NOMO-1 treated with DMSO at 0.1 percent for 48 hours (cell line): ENCODE measurements around the gene RTTN.

Source experiments
- DNase-seq: peaks from one replicate; lab custom pipeline; 2025; ENCODE audit not compliant: unreplicated experiment; lab: John Stamatoyannopoulos, UW

The RTTN gene

DNA sequence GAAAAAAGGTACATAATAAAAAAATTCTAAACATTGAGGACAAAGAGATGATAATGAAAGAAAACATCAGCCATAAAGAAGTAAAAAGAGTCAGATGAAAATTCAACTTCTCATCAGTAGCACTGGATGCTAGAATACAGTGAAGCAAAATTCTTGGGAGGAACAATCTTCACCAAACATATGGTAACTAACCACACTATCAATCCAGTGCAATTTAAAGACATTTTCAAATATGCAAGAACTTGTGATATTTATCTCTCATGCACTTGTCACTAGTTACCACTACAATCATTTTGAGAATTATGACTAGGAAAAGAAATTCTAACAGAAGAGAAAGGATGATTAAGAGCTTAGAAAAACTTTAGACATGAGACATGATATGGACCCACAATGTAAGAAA is 127.4 kb downstream of the RTTN start:
- DNase-seq = no peak

DNA sequence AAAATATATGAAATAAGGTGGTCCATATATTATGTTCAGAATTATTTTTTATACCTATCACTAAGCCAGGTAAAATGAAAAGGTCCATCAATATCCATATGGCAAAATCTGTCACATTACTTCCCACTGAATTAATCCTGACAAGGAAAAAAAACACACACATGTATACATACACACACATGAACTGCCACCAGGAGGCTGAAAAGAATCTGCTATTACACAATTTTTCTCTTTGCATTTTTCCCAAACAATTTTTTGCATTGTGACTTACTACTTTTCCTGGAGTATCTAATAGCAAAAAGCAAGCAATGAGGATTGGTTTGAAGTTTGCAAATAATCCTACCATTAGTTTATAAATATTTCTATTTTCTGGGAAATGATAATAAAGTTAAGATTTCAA is 129.6 kb downstream of the RTTN start:
- DNase-seq = no peak

DNA sequence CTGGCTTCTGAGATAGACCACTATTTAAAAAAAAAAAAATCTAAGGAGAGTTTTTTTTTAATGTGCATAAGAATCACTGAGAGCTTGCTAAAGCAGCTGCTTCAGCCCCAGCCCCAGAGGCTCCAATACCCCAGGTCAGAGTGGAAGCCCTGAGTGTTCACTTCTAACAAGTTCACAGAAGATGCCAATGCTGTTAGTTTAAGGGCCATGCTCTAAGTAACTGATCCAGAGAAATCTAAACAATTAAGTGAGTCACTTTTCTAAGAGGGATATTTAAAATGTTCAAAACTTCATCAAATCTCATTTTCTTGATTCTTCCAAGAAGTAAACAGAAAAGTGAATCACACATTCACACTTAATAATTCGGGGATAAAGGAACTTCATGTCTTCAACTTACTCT is 131.4 kb downstream of the RTTN start:
- no peak for DNase-seq

DNA sequence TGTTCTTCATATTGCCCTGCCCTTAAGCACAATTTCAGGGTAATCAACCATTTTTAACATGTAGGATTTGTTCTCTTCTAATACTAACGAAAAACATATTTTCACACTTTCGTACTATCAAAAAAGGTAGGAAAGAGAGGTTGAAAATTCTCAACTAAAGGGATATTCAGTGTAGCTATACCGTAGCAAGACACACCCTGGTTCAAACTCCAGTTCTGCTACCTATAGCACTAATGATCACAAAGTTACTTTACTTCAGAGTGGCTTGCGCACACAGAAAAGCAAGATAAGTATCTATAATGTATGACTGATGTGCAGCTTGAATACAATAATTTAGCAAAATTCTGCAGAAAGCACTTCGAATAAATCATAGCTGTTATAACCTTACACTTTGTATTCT is 132.1 kb downstream of the RTTN start:
- DNase-seq = no peak

DNA sequence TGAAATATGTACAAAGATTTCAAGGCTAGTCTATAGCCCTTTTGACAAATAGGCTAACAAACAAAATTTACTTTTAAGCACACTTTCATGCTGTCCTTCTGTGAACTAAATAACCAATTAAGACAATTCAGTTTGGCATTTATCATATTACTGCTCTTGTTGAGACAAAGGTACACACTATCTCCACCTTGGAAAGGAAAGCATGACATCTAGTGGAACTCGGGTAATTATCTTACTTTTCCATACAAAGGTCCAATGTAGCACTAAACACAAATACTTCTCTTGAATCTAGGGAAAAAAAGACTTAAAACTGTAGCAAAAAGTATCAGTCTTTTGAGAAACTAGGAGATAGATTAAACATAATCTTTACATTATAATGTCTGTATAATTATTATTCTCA is 132.8 kb downstream of the RTTN start:
- DNase-seq = no peak

DNA sequence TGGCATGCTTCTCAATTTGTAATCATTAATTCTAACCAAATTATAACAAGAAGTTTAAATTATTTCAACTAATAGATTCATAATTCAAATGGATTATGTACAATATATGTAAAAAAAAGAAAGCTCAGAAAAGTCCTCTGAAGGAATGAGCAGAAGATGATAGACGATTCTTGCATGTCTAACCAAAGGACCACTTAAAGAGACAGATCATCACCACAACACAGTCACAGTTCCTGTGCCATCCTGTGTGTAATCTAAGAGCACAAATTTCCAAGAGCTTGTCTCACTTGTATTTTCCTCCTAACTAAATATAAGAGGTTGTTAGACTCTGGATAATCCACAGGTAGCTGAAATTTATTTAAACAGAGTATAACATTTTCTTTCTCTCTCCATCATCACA is 135.5 kb downstream of the RTTN start:
- no peak for DNase-seq

DNA sequence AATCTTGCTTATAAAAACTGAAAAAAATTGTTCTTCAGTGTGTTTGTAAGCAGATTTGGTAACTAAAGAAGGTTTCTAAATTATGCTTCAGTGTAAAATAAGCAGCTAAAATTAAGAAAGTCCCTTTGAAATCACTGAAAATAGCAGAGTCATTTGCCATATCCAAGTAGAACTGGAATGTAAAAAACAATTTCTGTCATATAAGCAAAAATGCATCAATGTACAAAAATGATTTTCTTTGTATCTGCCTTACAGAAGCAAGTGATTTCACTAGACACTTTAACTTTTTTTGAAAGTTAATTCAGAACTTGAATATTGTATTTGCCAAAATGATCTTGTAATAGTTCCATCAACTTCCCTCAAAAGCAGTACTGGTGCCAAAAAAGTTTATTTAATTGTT is 136.1 kb downstream of the RTTN start:
- DNase-seq = no peak

DNA sequence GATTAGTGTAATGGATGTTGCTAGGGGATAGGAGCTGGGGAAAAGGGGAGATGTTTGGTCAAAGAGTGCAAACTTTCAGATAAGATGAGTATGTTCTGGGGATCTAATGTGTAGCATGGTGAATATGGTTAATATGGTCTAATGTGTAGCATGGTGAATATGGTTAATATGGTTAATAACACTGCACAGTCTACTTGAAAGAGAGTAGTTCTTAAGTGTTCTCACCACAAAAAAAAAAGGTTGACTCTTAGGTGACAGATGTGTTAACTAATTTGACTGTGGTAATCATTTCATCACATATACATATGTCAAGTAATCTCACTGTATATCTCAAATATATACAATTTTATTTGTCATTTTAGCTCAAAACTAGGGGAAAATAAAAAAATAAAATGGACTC is 136.5 kb downstream of the RTTN start:
- no peak for DNase-seq

DNA sequence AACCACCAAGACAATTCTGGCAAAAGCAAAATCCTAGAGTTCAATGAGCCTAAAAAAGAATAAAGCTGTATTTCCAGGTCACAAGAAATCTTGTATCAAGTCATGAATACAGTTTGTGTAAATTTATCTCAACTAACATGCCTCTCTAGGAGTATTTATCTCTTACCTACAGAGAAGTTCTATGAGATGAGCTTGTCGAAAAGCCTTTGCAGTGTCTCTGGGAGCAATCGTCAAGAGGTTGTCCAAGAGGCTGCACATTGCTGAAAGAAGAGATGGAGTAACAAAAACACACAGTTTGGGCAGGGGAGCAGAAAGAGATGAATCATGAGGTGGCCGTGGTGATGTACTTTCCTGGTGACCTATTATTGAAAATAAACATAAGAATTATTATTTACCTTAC is 145.8 kb downstream of the RTTN start:
- DNase-seq = no peak

DNA sequence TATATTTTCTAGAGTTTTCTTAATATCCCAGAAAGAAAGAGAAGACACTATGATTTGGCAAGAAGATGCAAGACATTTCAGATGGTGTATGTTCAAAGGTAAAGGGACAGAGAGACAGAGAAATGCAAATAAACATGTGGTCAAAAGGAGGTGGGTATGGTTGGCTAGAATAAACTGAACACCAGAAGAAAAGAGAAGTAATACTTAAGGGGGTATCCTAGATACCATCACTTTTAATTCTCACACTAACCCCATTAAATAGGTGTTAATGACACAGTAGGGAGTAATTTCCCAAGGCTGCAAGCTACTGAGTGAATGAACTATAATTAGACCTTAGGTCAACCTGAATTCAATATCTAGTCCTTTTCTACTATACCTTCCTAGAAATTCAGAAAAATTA is 146.6 kb downstream of the RTTN start:
- DNase-seq = no peak

DNA sequence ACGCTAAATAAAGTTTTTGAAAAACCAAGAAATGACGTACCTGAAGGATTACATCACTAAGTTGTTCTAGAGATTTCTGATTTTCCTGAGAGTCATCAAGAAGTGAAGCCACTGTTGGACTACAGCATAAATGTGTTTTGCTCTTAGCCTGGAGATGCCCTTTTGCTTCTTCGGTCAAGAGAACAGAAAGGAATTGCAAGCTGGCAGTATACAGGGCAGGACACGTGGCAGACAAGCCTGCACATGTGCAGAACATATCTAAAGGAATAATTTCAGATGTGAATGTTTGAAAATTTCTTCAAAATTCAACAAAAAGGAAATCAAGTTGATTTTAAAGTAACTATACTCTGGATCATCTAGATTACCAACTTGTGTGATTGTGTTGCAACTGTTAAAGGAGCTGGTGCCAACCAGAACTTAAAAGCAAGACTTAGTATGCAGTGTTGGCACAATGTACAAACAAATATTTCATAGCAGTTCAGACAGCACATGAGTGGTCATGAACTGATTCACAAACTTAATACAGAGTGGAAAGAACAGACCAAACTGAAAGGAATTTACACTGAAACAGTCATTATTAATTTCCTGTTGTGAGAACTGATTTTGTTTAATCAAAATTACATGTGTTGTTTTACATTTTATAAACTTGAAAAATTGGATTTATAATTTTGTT is 157.4 kb downstream of the RTTN start:
- no peak for DNase-seq

DNA sequence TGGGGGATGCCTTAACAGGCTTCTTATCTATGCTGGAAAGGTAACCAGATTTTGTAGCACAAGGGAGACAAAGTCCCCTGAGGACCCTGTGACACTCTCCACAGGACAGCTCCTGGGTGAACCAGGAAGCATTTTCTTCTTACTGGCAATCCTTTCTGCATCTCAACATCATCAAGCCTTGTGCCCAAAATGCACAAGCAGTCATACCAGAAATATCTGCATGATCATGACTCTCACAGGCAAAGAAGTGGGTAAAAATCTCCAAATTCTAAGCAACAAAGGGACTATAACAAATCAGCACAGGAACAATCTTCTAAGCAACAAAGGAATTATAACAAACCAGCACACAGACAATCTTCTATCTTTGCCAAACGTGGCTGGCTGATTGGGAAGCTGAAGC is 158.7 kb downstream of the RTTN start:
- no peak for DNase-seq

DNA sequence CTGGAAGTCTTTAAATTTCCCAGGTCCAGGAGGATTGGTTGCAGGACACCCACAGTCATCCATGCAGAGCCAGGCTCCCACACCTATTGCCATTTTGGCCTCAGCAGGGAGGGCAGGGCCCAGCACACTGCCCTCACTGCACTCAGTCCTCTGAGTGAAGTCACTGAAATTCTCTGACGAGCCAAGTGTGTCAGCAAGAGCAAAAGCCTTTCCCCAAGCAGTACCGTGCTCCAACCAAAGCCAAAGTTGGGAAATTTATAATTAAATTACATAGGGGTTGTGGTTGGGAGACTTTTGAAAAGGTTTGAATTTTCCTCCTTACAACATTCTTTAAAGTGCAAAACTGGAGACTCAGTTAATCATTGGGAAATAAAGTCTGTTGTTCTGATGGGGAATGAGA is 159.3 kb downstream of the RTTN start:
- no peak for DNase-seq

DNA sequence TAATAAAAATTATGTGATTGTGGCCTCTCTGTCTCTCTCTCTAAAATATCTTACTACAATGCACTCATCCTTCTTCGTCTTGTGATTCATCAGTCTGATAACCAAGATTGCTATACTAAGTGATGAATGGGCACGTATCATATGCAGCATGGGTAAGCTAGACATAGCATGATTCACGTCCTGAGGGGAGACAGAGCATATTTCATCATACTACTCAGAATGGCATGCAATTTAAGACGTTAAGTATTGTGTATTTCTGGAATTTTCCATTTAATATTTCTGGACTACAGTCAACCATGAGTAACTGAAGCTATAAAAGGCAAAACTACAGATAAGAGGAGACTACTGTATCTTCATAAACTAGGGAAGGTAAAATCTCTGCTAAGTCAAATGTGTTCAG is 160.9 kb downstream of the RTTN start:
- peak; percentile 3 for DNase-seq

DNA sequence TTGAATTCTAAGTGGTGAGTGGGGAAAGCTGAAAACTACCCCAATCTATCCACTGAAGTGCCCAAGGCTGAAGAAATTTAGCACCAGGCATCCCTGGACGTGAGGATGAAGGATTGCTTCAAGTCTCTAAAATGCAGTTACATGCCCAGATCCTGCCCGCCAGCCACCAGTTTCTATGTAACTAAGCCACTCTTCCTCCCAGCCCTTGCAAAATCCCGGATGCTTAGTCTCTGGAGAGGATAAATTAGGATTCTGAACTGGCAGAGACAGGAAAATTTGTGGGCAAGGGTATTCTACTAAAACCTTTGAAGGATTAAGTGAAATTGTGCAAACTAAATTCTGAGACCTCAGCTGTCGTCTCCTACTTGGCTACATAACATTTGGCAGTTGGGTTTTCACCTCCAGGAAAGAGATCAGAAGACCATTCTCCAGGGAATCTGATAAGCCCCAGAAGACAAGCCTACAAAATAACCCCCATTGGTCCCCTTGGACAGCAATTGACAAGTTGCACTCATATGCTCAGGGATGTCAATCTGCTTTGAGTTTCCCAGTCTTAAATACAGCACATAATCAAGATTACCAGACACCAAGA is 163.9 kb downstream of the RTTN start:
- DNase-seq = no peak

DNA sequence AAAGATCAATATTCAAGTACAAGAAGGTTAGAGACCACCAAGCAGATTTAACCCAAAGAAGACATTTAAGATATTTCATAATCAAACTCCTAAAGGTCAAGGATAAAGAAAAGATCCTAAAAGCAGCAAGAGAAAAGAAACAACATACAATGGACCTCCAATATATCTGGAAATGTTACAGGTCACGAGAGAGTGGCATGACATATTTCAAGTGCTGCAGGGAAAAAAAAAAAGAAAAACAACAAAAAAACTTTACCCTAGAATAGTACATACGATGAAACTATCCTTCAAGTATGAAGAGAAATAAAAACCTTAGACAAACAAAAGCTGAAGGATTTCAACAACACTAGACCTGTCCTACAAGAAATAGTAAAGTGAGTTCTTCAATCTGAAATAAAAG is 166.3 kb downstream of the RTTN start:
- DNase-seq = no peak

DNA sequence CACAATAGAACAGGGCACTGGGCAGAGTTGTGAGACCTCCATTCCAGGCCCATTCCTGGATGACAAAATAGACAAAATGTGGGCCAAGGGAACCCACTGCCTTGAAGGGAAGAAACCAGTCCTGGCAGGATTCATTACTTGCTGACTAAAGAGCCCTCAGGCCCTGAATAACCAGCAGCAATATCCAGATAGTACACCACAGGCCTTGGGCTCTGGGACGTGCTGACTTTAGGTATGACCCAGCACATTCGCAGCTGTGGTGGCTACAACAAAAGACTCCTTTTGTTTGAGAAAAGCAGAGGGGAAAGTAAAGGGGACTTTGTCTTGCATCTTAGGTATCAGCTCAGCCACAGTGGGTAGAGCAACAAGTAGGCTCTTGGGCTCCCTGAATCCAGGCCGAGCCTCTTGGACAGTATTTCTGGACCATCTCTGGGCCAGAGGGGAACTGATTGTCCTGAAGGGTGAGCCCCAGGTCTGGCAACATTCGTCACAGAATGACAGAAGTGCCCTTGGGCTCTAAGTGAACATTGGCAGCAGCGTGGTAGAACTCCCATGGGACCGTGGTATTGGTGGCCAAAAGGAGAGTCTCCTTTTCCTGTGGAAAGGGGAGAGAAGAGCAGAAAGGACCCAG is 167.9 kb downstream of the RTTN start:
- no peak for DNase-seq

DNA sequence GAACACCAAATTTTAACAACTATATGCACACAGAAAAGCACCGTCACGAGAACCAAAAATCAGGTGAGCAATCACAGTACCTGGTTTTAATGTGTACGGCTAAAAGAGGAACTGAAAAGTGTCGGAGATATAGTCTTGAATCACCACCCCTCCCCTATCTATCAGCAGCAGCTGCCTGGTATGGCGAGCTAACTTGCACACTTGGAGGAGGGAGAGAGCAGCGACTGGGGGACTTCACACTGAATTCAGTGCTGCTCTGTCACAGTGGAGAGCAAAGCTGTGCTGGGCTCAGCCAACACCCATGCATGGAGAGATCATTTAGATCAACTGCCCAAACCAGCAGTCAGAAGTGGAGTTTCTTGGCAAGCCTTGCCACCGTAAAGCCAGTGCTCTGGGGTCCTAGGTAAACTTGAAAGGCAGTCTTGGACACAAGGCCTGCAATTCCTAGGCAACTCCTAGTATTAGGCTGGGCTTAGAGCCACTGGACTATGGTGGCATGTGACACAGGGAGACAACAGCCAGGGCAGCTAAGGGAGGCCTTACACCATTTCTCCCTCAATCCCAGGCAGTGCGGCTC is 168.6 kb downstream of the RTTN start:
- DNase-seq = no peak

DNA sequence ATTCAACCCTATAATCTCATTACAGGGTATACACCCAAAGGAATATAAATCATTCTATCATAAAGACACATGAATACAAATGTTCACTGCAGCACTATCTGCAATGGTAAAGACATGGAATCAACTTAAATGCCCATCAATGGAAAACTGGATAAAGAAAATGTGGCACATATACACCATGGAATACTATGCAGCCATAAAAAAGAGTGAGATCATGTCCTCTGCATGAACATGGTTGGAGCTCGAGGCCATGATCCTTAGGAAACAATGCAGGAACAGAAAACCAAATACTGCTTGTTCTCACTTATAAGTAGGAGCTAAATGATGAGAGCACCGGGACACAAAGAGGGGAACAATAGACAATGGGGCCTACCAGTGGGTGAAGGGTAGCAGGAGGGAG is 169.3 kb downstream of the RTTN start:
- no peak for DNase-seq

DNA sequence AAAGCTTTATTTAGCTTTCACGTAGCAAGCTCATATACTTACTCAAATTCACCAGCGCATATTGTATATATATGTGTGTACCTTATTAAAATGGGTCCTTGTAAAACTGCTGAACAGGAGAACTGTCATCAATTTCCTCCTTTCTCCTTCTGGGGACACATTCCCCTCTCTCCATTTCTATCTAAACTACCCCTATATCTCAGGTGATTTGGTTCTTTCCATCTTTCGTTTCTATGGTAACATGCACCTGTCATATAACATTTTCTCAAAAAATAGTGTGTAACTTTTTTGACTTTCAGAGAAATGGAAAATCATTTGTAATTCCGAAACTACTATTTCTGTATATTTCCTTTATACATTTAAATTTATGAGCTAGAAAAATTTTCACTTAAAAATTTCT is 174.3 kb downstream of the RTTN start:
- no peak for DNase-seq

DNA sequence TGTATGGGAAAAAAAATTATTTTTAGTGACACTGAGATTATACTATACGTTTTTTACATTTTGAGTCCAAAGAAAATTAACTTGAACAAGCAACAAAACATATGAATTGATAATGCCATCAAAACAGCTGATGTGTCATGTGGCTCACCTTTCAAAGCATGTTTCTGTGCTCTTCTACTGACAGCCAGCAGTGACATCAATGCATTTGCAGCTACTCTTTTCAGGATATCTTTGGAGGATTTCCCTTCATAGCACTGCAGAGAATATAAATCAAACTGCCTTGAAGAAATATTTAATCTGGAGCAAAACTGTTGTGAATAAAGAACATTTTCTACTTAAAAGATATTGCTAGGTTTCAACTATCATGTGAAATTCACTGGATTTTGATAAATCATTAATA is 174.8 kb downstream of the RTTN start:
- DNase-seq = no peak

DNA sequence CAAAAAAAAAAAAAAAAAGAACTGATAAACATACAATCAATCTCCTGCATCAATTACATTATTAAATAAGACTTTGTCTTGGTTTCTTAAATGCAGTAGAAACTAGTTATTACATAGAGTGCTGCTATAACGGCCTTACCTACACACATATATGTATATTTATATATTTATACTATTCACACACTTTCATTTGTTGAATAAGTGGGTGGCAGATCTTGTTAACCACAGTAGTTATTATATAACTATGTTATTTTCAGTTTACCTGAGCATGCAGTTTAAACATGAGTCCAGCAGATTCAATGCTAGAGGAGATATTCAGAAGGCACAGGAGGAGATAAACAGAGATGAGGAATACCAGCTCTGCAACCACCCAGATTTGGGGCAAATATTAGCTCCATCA is 176.3 kb downstream of the RTTN start:
- no peak for DNase-seq

DNA sequence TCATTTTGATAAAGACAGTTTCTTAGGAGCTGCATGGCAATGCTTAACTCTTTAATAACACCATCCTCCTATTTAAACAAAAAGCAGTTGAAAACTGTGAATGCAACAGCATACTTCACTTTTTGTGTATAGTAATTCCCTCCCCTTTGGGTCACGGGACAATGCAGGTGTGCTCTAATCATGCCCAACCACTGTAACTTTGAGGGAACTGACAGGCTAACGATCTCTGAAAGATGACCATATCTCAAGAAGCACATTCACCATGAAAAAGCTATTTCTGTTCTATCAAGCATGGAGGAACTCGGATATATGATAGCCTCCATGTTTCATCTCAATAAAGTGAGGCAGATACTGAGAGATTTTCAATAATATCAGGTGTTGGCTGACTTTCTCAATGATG is 176.8 kb downstream of the RTTN start:
- no peak for DNase-seq
